Esophagus muscularis mucosa (tissue), 3 donors: ENCODE results near the gene TAAR2.

Experiments
- CTCF ChIP-seq, 3 experiments: fragments of 200-600 bp in 2 of 3; fragments of 450-650 bp in 1 of 3; sonication (generic) in 2 of 3; IDR thresholded peaks; one replicate each; pipeline ENCODE4 v1.5.1; 2017 to 2019; ENCODE audit warnings: antibody characterized with exemption in 3 of 3, mild to moderate bottlenecking in 2 of 3, moderate library complexity in 1 of 3
- POLR2A ChIP-seq: fragments of 450-650 bp; IDR thresholded peaks from one replicate; pipeline ENCODE4 v1.6.1; 2017; ENCODE audit warnings: antibody characterized with exemption, moderate library complexity, mild to moderate bottlenecking, low read depth

DNA sequence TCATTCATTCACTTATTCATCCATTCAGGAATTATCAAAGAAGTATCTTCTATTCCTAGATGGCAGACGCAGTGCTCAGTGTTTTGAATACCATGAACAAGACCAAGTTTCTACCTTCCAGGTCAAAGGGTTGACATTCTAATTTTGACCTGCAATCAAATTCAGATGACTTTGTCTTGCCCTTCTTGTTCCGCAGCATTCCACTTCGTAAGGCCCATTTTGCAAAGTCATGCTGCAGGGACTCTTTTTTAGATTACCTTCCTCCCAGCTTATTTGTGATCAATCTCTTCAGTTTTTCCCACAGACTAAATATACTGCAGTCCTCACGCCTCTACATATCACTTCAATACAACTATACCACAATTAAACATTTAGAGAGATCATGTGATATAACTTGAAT lies 42.0 kb upstream of the TAAR2 start:
- TF ChIP-seq CTCF (IDR thresholded peaks at IDR 0.05) (no peak), POLR2A (no peak)
